Activated CD8-positive, alpha-beta memory T cell treated with anti-CD3 and anti-CD28 coated beads for 36 hours (primary cell): ENCODE results near the gene NPY4R2. TPM values are rescaled to one million over a fixed set of nuclear protein-coding genes. Genes with fewer than 3 reads are reported as not detected.

ENCODE experiments used
- total RNA-seq, 2 experiments: library from RNA; stranded (reverse); gene quantifications; one replicate each; pipeline ENCODE4 v1.2.3, GENCODE V29; 2021

Gene NPY4R2
- total RNA-seq, 2 experiments from 2014 or later, result not detected

Other genes with a start within 250 kb of the NPY4R2 start
- gene SYT15B, start 155.1 kb upstream of the NPY4R2 start, total RNA-seq, result under 1 TPM; 0.06 to 0.15 TPM
- not detected for gene FAM25C, start 81.1 kb downstream of the NPY4R2 start, total RNA-seq